ENCODE measurements around the gene PTGES2. TPM values are rescaled to one million over a fixed set of nuclear protein-coding genes. Genes with fewer than 3 reads are reported as not detected.

PTGES2 gene
- total and polyA plus RNA-seq, 9 of the 15 experiments (the other 6 are each of a cell fraction or from before 2014, with no cell fraction given) = 2.4 to 196 (median 90.1) TPM

DNA sequence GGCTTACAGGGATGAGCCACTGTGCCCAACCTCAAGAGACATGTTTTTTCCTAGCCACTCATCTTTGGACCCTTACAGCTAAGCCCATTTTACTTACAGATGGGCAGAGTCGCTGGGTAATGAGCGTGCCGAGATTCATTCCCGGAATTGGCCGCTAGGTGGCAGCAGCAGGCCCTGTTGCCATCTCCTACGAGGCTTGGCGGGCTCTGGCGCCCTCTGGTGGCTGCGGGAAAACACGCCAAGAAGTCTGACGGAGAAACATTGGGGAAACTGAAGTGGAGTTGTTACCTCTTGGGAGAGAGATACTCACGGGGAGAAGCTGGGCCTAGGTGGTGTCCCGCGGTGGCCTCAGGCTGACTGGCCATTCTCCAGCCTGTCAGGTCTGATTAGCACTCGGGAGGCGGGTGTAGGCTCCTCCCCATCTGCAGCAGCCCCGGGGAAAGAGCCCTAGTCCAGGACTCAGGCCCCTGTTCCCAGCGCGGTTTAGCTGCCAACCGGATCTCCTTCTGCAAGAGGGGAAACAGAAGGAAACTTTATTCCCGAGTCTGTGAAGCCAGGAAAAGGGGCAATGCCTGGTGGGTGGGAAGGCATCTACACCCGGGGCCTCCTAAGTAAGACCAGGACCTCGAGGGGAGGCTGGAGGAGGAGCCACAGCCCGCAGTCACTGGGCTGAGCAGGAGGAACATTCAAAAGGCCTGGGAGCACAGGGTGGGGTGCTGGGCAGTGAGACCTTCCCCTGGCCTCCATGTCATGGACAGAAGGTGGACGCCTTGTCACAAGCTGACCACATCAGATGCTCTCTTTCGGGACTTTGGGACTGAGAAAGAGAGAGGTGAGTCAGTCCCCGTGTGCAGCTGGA, 9.7 kb downstream of the PTGES2 start (continued):
- TF ChIP-seq ZNF830 (CRISPR knock-in tag; IDR thresholded peaks at IDR 0.05) = no peak
- no peak for TF ChIP-seq MEF2A (IDR thresholded peaks at IDR 0.05; ENCODE audit: control insufficient read depth, low read depth, low read length)
- TF ChIP-seq ETV6 (IDR thresholded peaks at IDR 0.05; ENCODE audit: borderline replicate concordance in 1 of 2, low read depth in 2 of 2, low read length in 1 of 2) = 0 out of 4 replicates have a peak, but pooled peaks of 1 of the 2 experiments have one; percentile 20
- TF ChIP-seq ETV6 (CRISPR knock-in tag; IDR thresholded peaks at IDR 0.05; ENCODE audit: borderline replicate concordance) = no peak
- TF ChIP-seq RBM25 (IDR thresholded peaks at IDR 0.05; ENCODE audit: low read depth, low read length, severe bottlenecking) = no peak
- no peak for TF ChIP-seq NCOA1 (IDR thresholded peaks at IDR 0.05; ENCODE audit: low read depth)
- no peak for TF ChIP-seq ZNF398 (CRISPR knock-in tag; IDR thresholded peaks at IDR 0.05)
- TF ChIP-seq ARID2 (IDR thresholded peaks at IDR 0.05) = peak; percentile 94
- TF ChIP-seq, protein P1, sequence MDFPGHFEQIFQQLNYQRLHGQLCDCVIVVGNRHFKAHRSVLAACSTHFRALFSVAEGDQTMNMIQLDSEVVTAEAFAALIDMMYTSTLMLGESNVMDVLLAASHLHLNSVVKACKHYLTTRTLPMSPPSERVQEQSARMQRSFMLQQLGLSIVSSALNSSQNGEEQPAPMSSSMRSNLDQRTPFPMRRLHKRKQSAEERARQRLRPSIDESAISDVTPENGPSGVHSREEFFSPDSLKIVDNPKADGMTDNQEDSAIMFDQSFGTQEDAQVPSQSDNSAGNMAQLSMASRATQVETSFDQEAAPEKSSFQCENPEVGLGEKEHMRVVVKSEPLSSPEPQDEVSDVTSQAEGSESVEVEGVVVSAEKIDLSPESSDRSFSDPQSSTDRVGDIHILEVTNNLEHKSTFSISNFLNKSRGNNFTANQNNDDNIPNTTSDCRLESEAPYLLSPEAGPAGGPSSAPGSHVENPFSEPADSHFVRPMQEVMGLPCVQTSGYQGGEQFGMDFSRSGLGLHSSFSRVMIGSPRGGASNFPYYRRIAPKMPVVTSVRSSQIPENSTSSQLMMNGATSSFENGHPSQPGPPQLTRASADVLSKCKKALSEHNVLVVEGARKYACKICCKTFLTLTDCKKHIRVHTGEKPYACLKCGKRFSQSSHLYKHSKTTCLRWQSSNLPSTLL (IDR thresholded peaks at IDR 0.05) = no peak
- TF ChIP-seq SP2 (IDR thresholded peaks at IDR 0.05; ENCODE audit: extremely low read depth, low read depth, low read length, poor library complexity, severe bottlenecking) = no peak
- TF ChIP-seq, protein P2, sequence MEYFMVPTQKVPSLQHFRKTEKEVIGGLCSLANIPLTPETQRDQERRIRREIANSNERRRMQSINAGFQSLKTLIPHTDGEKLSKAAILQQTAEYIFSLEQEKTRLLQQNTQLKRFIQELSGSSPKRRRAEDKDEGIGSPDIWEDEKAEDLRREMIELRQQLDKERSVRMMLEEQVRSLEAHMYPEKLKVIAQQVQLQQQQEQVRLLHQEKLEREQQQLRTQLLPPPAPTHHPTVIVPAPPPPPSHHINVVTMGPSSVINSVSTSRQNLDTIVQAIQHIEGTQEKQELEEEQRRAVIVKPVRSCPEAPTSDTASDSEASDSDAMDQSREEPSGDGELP (CRISPR knock-in tag; IDR thresholded peaks at IDR 0.05; ENCODE audit: borderline replicate concordance) = peak; percentile 75
- no peak for TF ChIP-seq KHSRP (IDR thresholded peaks at IDR 0.05)
- 0 out of 4 replicates have a peak, but pooled peaks of 1 of the 2 experiments have one; percentile 43 for TF ChIP-seq NONO (IDR thresholded peaks at IDR 0.05; ENCODE audit: low read depth in 2 of 2, low read length in 1 of 2)
- peak; percentile 69 for TF ChIP-seq E2F8 (IDR thresholded peaks at IDR 0.05; ENCODE audit: low read depth, partially characterized antibody)
- TF ChIP-seq, protein P3, sequence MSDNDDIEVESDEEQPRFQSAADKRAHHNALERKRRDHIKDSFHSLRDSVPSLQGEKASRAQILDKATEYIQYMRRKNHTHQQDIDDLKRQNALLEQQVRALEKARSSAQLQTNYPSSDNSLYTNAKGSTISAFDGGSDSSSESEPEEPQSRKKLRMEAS (CRISPR knock-in tag; IDR thresholded peaks at IDR 0.05) = 0 out of 2 replicates have a peak, but pooled peaks have one; percentile 48
- TF ChIP-seq SRSF7 (optimal IDR thresholded peaks at IDR 0.05; ENCODE audit: low read depth, low read length) = no peak
- TF ChIP-seq NFXL1 (CRISPR knock-in tag; IDR thresholded peaks at IDR 0.05) = no peak
